Measurements from ENCODE around the gene ZNF37A. TPM values are rescaled to one million over a fixed set of nuclear protein-coding genes. Genes with fewer than 3 reads are reported as not detected.

Gene ZNF37A
- total RNA-seq, 6 donors from 2014 or later: 10.7 to 49.2 (median 17.3) TPM

DNA sequence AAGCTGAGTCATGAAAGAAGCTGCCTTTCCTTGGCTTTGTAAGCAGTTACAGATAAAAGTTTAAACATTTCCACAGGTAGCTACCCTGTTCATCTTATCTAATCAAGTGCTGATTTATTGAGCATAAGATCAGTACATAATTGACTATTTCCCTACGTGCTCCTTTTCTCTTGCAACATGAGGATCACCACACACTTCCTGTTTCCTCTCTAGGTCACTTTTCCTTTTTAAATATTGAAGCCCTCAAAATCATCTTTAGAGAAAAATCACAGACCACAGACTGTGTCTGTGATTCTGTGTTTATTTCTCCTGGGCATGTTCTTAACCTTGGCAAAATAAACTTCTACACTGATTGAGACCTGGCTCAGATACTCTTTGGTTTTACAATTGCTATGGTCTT is 69.5 kb downstream of the ZNF37A start:
- Histone ChIP-seq H3K27me3 (no peaks in the 10 kb centered on the region), H3K4me3 (no peak overlapping the region), H3K4me1 (no peaks in the 10 kb centered on the region), H3K36me3 (no peaks in the 10 kb centered on the region), H3K27ac (no peak overlapping the region), H3K9me3 (peaks cover 0 to 22% (median 12%) of the 10 kb centered on the region in 4 donors)
- DNase-seq (no peak), ATAC-seq (ENCODE audit: low FRiP score in 2 of 2) (no peak)
- no peak for TF ChIP-seq POLR2A (IDR thresholded peaks at IDR 0.05)
- no peak for TF ChIP-seq EP300 (IDR thresholded peaks at IDR 0.05)
- no peak for TF ChIP-seq POLR2AphosphoS5 (IDR thresholded peaks at IDR 0.05)
- TF ChIP-seq, protein P1, sequence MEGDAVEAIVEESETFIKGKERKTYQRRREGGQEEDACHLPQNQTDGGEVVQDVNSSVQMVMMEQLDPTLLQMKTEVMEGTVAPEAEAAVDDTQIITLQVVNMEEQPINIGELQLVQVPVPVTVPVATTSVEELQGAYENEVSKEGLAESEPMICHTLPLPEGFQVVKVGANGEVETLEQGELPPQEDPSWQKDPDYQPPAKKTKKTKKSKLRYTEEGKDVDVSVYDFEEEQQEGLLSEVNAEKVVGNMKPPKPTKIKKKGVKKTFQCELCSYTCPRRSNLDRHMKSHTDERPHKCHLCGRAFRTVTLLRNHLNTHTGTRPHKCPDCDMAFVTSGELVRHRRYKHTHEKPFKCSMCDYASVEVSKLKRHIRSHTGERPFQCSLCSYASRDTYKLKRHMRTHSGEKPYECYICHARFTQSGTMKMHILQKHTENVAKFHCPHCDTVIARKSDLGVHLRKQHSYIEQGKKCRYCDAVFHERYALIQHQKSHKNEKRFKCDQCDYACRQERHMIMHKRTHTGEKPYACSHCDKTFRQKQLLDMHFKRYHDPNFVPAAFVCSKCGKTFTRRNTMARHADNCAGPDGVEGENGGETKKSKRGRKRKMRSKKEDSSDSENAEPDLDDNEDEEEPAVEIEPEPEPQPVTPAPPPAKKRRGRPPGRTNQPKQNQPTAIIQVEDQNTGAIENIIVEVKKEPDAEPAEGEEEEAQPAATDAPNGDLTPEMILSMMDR (IDR thresholded peaks at IDR 0.05): no peak
- WGBS, 2 donors: 21 to 32% methylated on average over 1 of the region's 1 CpG

DNA sequence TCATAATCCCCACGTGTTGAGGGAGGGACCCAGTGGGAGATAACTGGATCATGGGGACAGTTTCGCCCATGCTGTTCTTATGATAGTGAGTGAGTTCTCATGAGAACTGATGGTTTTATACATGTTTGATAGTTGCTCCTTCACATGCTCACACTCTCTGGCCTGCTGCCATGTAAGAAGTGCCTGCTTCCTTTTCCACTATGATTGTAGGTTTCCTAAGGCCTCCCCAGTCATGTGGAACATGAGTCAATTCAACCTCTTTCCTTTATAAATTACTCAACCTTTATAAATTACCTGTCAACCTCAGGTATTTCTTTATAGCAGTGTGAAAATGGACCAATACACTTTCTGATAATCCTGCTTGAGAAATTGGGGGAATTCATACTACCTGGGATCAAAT is 80.2 kb downstream of the ZNF37A start:
- WGBS, 2 donors: 43 to 65% methylated on average over 2 of the region's 2 CpGs
- Histone ChIP-seq H3K27ac (no peak overlapping the region), H3K4me1 (no peaks in the 10 kb centered on the region), H3K36me3 (no peaks in the 10 kb centered on the region), H3K4me3 (no peak overlapping the region), H3K9me3 (no peaks in the 10 kb centered on the region), H3K27me3 (no peaks in the 10 kb centered on the region)
- ATAC-seq (ENCODE audit: low FRiP score in 2 of 2) (no peak), DNase-seq (no peak)
- TF ChIP-seq, protein P1 (IDR thresholded peaks at IDR 0.05): no peak
- TF ChIP-seq EP300 (IDR thresholded peaks at IDR 0.05): no peak
- no peak for TF ChIP-seq POLR2AphosphoS5 (IDR thresholded peaks at IDR 0.05)
- no peak for TF ChIP-seq POLR2A (IDR thresholded peaks at IDR 0.05)

DNA sequence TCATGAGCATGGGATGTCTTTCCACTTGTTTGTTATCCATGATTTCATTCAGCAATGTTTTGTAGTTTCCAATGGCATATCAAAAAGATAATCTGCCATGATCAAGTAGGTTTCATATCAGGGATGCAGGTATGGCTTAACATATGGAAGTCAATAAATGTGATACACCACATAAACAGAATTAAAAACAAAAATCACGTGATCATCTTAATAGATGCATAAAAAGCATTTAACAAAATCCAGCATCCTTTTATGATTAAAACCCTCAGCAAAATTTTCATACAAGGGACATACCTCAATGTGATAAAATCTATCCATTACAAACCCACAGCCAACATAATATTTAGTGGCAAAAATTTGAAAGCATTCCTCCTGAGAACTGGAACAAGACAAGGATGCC is 90.3 kb downstream of the ZNF37A start:
- ATAC-seq (ENCODE audit: low FRiP score in 2 of 2) (no peak), DNase-seq (no peak)
- no peaks in the 10 kb centered on the region for H3K36me3 ChIP-seq
- 29 to 42% methylated on average over 1 of the region's 1 CpG for WGBS, 2 donors
- H3K27me3 ChIP-seq: no peaks in the 10 kb centered on the region
- no peak overlapping the region for H3K27ac ChIP-seq
- TF ChIP-seq POLR2A (IDR thresholded peaks at IDR 0.05) (no peak), POLR2AphosphoS5 (IDR thresholded peaks at IDR 0.05) (no peak), EP300 (IDR thresholded peaks at IDR 0.05) (no peak)
- TF ChIP-seq, protein P1 (IDR thresholded peaks at IDR 0.05): no peak
- H3K4me1 ChIP-seq: no peaks in the 10 kb centered on the region
- no peak overlapping the region for H3K4me3 ChIP-seq
- peaks cover 0 to 8% (median 3%) of the 10 kb centered on the region in 4 donors for H3K9me3 ChIP-seq

Small RNA genes within 50 kb of the gene (small RNA-seq; reads per million reads assigned to genes)
- gene AL117339.2: 0 reads per million in 4 donors
- gene AL161931.1: 0 reads per million in 4 donors
- 0 reads per million in 4 donors for gene FXYD6P2

Other genes starting within 250 kb of the ZNF37A start
- gene ZNF248, start 236.7 kb upstream of the ZNF37A start, total RNA-seq: 10 to 100 TPM in 4 of 6 donors, 1 to 10 TPM in 2; 8.5 to 38.8 (median 11.0) TPM
- gene ZNF25, start 117.7 kb upstream of the ZNF37A start, total RNA-seq: 10 to 100 TPM in 3 of 6 donors, 1 to 10 TPM in 3; 8.0 to 21.0 (median 11.1) TPM
- 10 to 100 TPM; 20.0 to 49.1 (median 22.9) TPM for gene ZNF33A, start 83.7 kb upstream of the ZNF37A start, total RNA-seq

Measured in upper lobe of left lung (tissue), 6 donors.